Measurements from ENCODE around the gene CNTN1.

Gene CNTN1

GRCh38 chr12:41108032-41108431, 415.8 kb downstream of the CNTN1 start (continued):
- TF ChIP-seq KLF9 (tag by site-specific recombination; IDR thresholded peaks at IDR 0.05; ENCODE audit: low read depth) = no peak
- TF ChIP-seq ZNF677 (tag by site-specific recombination; IDR thresholded peaks at IDR 0.05) = no peak

DNA sequence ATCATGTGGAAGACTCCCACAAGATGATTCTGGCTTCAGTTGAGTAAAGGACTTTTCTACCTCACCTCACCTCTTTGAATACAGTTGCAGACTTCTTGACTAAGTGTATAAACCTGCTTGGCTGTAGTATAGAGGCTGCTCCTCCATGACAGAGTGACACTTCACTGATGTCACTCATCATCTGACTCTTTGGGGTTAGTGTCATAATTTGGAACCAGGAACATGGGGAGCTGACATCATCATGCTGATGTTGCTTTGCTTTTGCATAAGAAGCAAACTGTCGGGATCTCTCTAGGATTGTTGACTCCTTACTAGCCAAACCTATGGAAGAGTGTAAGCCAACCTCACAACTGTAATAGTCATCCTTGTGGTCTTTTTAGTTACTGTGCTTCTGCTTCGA, 420.7 kb downstream of the CNTN1 start:
- TF ChIP-seq ZBTB21 (tag by site-specific recombination; IDR thresholded peaks at IDR 0.05) = peak; percentile 66; the same call in 1 of the 2 replicates
- TF ChIP-seq, protein P1, sequence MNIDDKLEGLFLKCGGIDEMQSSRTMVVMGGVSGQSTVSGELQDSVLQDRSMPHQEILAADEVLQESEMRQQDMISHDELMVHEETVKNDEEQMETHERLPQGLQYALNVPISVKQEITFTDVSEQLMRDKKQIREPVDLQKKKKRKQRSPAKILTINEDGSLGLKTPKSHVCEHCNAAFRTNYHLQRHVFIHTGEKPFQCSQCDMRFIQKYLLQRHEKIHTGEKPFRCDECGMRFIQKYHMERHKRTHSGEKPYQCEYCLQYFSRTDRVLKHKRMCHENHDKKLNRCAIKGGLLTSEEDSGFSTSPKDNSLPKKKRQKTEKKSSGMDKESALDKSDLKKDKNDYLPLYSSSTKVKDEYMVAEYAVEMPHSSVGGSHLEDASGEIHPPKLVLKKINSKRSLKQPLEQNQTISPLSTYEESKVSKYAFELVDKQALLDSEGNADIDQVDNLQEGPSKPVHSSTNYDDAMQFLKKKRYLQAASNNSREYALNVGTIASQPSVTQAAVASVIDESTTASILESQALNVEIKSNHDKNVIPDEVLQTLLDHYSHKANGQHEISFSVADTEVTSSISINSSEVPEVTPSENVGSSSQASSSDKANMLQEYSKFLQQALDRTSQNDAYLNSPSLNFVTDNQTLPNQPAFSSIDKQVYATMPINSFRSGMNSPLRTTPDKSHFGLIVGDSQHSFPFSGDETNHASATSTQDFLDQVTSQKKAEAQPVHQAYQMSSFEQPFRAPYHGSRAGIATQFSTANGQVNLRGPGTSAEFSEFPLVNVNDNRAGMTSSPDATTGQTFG (tag by site-specific recombination; IDR thresholded peaks at IDR 0.05; ENCODE audit: borderline replicate concordance) = no peak
- Histone ChIP-seq H3K27ac (ENCODE audit: extremely low read depth, low read depth, low read length) (no peak overlapping the region), H3K9me3 (ENCODE audit: control insufficient read depth, insufficient read depth, low read depth, low read length) (no peaks in the 10 kb centered on the region), H3K4me3 (ENCODE audit: low read depth, low read length) (no peak overlapping the region), H3K36me3 (ENCODE audit: control insufficient read depth in 2 of 2, insufficient read depth in 1 of 2, low read length in 2 of 2) (no peaks in the 10 kb centered on the region), H3K4me1 (ENCODE audit: control insufficient read depth, insufficient read depth, low read length) (no peaks in the 10 kb centered on the region)
- CTCF ChIA-PET = no interaction called here
- POLR2A ChIA-PET = no interaction called here

- CTCF ChIA-PET = interaction anchor here (1.0 kb wide), 1 partner anchor 173 kb away, joined by 3 read pairs; no protein-coding TSS in a partner anchor
- H3K9me3 ChIP-seq (ENCODE audit: control insufficient read depth, insufficient read depth, low read depth, low read length) = no peaks in the 10 kb centered on the region
- H3K27ac ChIP-seq (ENCODE audit: extremely low read depth, low read depth, low read length) = no peak overlapping the region
- H3K4me3 ChIP-seq (ENCODE audit: low read depth, low read length) = no peak overlapping the region
- TF ChIP-seq, protein P2, sequence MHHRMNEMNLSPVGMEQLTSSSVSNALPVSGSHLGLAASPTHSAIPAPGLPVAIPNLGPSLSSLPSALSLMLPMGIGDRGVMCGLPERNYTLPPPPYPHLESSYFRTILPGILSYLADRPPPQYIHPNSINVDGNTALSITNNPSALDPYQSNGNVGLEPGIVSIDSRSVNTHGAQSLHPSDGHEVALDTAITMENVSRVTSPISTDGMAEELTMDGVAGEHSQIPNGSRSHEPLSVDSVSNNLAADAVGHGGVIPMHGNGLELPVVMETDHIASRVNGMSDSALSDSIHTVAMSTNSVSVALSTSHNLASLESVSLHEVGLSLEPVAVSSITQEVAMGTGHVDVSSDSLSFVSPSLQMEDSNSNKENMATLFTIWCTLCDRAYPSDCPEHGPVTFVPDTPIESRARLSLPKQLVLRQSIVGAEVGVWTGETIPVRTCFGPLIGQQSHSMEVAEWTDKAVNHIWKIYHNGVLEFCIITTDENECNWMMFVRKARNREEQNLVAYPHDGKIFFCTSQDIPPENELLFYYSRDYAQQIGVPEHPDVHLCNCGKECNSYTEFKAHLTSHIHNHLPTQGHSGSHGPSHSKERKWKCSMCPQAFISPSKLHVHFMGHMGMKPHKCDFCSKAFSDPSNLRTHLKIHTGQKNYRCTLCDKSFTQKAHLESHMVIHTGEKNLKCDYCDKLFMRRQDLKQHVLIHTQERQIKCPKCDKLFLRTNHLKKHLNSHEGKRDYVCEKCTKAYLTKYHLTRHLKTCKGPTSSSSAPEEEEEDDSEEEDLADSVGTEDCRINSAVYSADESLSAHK (tag by site-specific recombination; IDR thresholded peaks at IDR 0.05) = no peak
- TF ChIP-seq ZIC2 (tag by site-specific recombination; IDR thresholded peaks at IDR 0.05) (no peak), ZNF426 (tag by site-specific recombination; IDR thresholded peaks at IDR 0.05) (no peak), IKZF3 (tag by site-specific recombination; IDR thresholded peaks at IDR 0.05) (no peak), ZNF223 (tag by site-specific recombination; IDR thresholded peaks at IDR 0.05) (no peak), ZNF175 (tag by site-specific recombination; IDR thresholded peaks at IDR 0.05) (no peak), ZNF521 (tag by site-specific recombination; IDR thresholded peaks at IDR 0.05) (no peak), ZNF391 (tag by site-specific recombination; IDR thresholded peaks at IDR 0.05; ENCODE audit: borderline replicate concordance, low read depth) (no peak), ZNF610 (tag by site-specific recombination; IDR thresholded peaks at IDR 0.05; ENCODE audit: borderline replicate concordance) (no peak), ZNF121 (tag by site-specific recombination; IDR thresholded peaks at IDR 0.05) (no peak), SP7 (tag by site-specific recombination; IDR thresholded peaks at IDR 0.05) (no peak), ZFP37 (tag by site-specific recombination; IDR thresholded peaks at IDR 0.05) (no peak), ZNF366 (tag by site-specific recombination; conservative IDR thresholded peaks at IDR 0.05) (no peak), SETDB1 (IDR thresholded peaks at IDR 0.05; ENCODE audit: insufficient read length, low read length) (no peak), ZNF701 (tag by site-specific recombination; IDR thresholded peaks at IDR 0.05) (no peak), ZNF416 (tag by site-specific recombination; IDR thresholded peaks at IDR 0.05) (no peak), PRDM1 (tag by site-specific recombination; IDR thresholded peaks at IDR 0.05) (no peak)
- TF ChIP-seq, protein P3, sequence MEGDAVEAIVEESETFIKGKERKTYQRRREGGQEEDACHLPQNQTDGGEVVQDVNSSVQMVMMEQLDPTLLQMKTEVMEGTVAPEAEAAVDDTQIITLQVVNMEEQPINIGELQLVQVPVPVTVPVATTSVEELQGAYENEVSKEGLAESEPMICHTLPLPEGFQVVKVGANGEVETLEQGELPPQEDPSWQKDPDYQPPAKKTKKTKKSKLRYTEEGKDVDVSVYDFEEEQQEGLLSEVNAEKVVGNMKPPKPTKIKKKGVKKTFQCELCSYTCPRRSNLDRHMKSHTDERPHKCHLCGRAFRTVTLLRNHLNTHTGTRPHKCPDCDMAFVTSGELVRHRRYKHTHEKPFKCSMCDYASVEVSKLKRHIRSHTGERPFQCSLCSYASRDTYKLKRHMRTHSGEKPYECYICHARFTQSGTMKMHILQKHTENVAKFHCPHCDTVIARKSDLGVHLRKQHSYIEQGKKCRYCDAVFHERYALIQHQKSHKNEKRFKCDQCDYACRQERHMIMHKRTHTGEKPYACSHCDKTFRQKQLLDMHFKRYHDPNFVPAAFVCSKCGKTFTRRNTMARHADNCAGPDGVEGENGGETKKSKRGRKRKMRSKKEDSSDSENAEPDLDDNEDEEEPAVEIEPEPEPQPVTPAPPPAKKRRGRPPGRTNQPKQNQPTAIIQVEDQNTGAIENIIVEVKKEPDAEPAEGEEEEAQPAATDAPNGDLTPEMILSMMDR (tag by site-specific recombination; IDR thresholded peaks at IDR 0.05) = no peak
- TF ChIP-seq, protein P4, sequence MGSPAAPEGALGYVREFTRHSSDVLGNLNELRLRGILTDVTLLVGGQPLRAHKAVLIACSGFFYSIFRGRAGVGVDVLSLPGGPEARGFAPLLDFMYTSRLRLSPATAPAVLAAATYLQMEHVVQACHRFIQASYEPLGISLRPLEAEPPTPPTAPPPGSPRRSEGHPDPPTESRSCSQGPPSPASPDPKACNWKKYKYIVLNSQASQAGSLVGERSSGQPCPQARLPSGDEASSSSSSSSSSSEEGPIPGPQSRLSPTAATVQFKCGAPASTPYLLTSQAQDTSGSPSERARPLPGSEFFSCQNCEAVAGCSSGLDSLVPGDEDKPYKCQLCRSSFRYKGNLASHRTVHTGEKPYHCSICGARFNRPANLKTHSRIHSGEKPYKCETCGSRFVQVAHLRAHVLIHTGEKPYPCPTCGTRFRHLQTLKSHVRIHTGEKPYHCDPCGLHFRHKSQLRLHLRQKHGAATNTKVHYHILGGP (tag by site-specific recombination; IDR thresholded peaks at IDR 0.05) = no peak
- TF ChIP-seq, protein P1 (tag by site-specific recombination; IDR thresholded peaks at IDR 0.05; ENCODE audit: borderline replicate concordance) = no peak
- POLR2A ChIA-PET = no interaction called here
- no peaks in the 10 kb centered on the region for H3K36me3 ChIP-seq (ENCODE audit: control insufficient read depth in 2 of 2, insufficient read depth in 1 of 2, low read length in 2 of 2)
- H3K4me1 ChIP-seq (ENCODE audit: control insufficient read depth, insufficient read depth, low read length) = no peaks in the 10 kb centered on the region
Observed at GRCh38 chr12:41120211-41120610, 428.0 kb downstream of the CNTN1 start.

Data from HEK293 (cell line).